ENCODE measurements around the gene ANK3. TPM values are rescaled to one million over a fixed set of nuclear protein-coding genes. Genes with fewer than 3 reads are reported as not detected.
"Not testable (repeated sequence)": the region's sequence is repeated elsewhere in the genome, so short reads cannot be mapped to it uniquely, and the experiment has no call there.

Gene ANK3
- total RNA-seq, 1 donor from 2014 or later, result 79.4 TPM

DNA sequence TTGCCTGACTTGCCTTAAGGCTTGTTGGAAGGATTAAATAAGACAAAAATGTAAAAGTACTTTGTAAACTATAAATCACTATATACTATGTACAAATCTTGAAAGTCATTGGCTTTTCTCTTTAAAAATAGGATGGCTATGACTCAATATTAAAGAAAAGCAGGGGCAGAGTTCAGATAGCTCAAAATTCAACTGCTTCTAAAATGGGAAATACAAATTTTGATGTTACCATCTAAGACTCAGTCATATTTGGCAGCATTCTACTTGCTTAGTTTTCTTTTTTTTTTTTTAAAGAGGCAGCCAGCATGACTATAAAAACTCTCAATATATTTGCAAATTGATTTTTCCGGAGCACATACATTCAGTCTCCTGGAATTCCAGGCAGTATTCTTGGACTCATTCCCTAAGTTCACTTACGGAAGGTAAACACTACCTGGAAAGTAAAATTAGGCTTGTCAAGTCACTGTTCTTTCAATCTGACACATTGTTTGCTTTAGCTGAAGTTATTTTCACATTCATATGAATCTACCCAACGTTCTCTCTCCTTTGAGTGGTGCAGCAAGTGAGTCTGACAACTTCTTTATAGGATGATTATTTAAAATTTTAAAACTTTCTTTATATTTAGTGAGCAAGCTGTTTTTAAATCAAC, 349.5 kb downstream of the ANK3 start:
- peak; percentile 45 for DNase-seq (ENCODE audit: low spot score)

DNA sequence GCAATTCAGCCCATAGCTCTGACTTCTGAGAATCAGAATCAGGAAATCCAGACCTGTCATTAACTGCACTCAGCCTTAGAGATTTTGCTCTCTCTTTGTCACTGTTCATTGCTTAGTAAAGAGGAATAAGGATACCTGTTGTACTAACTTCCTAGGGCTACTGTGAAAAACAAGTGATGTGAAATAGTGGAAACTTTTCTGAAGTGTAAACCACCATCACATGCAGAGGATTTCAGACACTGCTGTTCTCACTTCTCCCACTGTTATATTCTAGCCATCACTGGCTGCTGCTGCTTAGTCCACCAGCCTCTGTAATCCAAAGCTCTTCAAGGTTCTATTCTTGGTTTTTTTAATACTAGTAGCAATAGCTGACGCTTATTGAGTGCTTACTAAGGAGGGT, 353.7 kb downstream of the ANK3 start:
- DNase-seq (ENCODE audit: low spot score), result no peak

DNA sequence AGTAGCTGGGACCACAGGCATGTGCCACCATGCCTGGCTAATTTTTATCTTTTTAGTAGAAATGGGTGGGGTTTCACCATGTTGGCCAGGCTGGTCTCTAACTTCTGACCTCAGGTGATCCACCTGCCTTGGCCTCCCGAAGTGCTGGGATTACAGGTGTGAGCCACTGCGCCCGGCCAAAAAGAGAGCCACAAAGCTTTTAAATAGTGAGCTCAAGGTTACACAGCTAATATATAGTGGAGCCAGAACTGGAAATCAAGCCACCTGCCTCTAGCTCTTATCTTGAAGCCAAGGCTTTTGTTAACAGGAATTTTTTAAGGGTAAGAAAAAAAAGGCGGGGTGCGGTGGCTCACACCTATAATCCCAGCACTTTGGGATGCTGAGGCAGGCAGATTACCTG, 354.3 kb downstream of the ANK3 start:
- DNase-seq (ENCODE audit: low spot score), result not testable (repeated sequence)

DNA sequence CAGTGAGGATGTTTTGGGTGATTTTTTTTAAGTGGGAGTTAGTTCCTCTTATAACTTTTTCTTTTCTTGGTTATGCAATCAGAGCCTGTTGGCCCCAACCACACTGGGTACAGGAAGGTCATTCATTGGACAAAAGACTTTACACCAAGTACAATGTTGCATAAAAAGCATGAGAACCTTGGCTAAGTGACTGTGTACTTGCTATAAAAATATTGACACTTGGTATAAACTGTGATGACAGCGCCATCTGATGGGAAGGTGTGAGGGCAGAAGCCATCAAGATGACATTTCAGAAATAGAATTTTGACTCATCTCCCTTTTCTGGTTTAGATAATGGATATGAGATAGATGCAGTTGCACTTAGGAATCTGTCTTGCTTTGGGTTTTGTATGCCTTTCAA, 357.0 kb downstream of the ANK3 start:
- peak; percentile 62 for DNase-seq (ENCODE audit: low spot score)

DNA sequence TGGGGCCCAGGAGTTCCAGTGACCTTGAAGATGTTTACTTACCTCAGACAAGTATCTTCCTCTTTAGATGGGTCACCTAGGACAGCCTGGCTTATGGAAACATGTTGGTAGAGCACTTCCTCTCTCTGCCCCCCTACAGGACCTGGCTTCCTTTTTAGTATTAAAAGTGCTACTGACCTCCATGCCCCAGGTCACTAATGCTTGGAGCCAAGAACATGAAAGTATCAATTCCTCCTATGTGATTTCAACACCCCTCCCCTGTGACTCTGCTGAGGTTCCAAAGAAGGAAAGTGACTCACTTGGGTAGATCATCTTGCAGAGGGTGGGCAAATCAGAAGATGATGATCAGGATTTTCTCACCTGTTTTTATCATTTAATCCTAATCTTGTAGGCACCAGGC, 358.0 kb downstream of the ANK3 start:
- no peak for DNase-seq (ENCODE audit: low spot score)

DNA sequence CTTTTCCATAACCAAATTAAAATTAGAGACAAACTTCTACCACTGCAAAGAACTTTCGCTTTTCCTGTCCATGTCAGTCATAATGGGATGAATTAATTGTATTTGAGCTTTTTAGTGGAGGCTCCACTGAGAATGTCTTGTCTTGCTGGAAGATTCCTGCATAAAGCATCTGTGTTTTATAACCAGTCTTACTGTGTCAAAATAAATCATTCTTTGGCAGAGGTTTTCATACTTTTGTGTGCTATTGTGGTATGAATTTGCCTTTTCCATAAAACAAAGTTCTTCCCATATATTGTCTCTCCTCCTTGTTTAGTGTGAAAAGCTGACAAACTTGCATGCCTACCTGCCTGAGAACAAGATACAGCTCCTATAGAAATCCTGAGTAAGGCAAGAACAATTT, 358.5 kb downstream of the ANK3 start:
- peak; percentile 61 for DNase-seq (ENCODE audit: low spot score)

DNA sequence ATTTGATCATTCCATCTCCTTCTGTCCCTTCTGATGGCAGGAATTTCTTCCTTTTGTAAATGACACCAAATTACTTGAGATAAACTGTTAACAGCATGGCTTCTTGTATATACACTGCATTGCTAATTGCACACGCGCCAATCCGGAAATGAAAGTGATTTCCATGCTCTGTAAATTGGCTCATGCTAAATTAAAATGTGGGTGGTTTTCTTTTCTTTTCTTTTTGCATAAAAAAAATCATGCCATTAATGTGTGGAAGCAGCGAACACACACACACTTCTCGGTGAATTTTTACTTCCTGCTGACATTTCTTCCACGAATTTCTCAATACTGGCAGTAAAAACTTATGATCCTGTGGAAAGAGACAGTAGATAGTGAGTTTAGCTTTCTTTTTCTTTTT, 360.2 kb downstream of the ANK3 start:
- no peak for DNase-seq (ENCODE audit: low spot score)

DNA sequence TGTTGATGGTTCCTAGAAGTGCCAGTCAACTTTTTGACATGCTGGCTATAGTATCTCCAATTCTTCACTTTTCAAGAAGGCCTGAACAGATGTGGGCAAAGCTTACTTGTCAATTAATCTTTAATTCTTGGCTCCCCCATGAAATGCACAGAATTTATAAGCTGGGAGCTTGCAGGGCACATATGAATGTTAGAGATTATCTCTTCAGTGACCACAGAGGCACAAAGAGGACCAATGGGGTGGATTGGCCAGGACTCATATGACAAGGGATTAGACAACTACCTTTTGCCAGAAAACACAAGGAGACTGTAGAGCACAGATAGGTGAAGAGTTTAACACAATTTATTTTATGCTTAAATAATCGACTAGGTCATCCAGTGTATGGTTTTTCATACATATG, 361.6 kb downstream of the ANK3 start:
- no peak for DNase-seq (ENCODE audit: low spot score)

DNA sequence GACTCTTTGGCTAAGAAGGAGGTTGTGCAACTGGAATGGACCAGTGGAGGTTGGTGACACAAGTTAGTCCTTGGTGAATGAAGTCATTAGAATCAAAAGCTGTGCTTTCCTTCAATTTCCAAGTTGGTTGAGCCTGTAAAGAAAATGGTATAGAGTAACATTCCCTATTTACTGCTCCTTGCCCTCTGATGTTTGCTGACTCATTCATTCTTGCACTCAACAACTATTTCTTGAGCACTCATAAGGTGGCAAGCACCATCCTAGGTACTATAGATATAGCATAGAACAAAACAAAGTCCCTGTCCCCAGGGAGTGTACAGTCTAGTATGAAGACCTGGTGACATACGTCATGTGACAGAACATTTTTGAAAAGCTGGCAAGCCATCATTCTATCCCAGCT, 364.4 kb downstream of the ANK3 start:
- DNase-seq (ENCODE audit: low spot score), result no peak

DNA sequence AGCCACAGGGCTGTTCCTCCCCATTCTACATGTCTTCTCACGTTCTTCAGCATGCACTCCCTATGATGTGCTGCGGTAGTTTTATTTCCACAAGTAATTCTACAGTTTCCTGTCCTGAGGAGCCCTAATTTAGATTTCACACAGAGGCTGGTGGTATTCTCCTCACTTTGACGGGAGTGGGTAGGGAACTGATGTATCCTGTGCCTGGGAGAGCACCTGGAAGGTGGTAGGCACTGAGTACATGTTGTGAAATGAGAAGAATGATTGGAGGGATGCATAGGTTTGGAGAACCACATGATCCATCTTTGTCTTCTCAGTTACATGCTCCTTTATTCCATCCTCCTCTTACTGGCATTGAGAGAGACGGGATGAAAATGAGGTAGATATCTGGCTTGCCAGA, 365.2 kb downstream of the ANK3 start:
- DNase-seq (ENCODE audit: low spot score), result no peak

DNA sequence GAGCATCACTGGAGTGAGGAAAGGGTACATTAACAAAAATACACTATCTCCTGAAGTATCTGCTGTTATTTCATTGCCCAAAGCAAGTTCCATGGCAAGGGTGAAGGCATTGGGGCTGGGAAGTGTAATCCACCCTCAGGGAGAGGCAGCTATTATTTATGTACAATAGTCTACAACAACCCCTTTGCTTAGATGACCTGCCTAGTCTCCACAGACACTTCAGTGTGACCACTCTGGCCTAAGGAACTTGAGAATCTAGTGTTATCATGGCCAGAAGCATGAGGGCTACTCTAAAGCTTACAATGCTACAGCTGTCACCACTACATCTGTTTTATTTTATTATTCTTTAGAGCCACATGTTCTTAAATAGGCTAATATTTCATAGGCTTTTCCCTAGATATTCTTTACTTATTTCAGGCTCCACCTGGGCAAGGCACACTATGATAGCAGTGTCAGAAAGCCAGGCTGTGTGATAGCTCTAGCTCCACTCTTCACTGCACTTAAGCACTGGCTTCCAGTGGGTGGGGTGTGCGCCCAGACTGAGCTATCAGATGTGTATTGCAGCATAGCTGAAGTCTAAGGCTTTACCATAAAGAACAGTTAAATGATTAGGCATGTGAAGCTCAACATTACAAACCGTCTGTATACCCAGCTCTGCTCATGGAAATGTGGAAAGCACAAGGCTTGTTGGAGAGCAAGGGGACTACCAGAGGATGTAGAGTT, 366.4 kb downstream of the ANK3 start:
- DNase-seq (ENCODE audit: low spot score), result peak; percentile 91

DNA sequence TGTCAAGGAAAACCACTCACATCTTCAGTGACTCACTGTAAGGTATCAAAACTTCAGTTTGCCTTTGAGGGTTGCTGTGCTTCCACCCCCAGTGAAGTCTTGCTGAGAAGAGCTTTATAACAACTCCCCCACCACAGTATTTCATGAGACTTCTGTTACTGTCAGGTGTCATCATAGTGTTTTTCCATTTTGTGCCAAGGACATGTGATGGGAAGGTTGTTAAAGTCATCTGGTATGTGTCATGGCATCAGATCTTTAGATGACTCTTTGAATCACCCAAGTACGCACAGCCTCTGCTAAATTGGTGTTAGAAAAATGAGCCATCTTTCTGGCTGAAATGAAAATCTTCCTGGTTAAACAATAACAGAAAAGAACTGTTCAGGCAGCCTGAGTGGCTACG, 368.3 kb downstream of the ANK3 start:
- no peak for DNase-seq (ENCODE audit: low spot score)

DNA sequence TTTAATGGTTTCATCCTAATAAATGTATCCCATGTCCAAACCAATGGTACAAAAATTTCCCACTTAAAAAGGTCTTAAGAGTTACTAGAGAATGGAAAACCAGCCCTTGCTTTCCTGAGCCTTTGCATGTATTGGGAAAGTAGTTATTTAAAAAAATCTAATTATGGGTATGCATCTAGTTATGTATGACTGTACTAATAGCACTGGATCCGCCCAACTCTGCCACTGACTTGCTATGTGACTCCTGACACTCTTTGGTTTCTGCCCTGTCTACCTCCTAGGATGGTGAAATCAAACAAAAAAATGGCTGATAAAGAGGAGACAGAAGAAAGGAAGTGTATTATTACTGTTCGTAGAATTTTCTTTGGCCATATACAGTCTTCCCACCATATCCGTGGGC, 372.9 kb downstream of the ANK3 start:
- DNase-seq (ENCODE audit: low spot score), result no peak

DNA sequence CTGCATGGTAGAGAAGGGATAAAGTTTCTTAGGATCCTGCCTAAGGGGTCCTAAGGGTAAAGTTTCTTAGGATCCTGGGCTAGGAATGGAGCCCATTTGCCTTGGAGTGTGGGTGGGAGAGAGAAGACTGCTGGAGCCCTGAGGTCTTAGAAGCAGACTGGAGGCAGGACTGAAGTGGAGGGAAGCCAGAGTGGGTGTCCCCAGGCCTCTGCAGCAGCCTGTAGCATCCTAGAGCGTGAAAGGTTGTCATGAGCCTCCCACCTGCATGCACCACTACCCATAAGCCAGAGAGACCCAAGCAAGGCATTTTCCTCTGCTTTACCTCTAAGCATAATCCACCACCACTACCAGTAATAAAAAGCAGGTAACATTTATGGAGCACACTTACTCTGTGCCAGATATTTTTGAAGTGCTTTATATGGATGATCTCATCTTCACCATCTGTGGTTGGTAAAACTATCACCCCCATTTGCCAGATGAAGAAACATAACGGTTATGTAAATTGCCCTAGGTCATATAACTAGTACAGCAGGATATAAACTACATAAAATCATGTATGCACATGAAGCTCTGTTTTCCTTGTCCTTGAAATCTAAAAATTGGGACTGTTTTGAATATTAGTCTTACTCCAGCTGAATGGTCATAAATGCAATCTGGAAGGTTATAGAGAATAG, 379.8 kb downstream of the ANK3 start:
- DNase-seq (ENCODE audit: low spot score), result no peak

DNA sequence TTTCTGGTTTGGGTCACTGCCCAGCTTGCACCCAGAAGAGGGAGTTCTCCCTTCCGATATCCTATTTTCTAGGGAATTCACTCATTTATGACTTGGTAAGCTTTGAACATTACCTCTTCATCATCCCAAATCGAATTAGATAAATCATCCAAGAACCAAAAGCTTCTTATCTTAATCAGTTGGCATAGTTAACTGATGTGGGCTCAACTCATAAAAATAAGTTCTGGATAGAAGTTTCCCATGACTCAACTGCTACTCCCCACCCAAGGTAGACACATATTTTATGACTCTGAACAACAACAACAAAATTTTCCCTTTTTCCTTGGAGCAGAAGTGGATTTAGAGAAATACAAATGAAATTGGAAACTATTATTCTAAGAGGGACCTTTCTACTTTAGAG, 380.4 kb downstream of the ANK3 start:
- DNase-seq (ENCODE audit: low spot score), result peak; percentile 14

DNA sequence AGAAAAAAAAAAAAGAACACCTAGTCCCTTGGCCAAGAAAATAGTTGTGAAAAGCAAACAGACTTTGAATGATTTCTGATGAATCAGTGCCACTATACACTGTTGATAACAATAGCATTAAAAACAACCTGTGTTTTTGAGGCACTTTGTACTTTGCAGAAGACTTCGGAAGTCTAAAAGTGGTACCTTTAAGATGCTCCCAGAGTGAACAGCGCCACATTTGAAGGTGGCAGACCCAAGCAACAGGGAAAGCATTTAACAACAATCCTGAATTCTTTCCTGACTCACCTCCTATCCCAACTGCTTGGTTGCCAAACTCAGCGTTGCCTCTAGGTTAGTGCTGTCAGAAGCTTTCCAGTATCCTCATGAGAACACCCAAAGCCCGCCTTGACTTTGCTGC, 380.9 kb downstream of the ANK3 start:
- DNase-seq (ENCODE audit: low spot score), result no peak

DNA sequence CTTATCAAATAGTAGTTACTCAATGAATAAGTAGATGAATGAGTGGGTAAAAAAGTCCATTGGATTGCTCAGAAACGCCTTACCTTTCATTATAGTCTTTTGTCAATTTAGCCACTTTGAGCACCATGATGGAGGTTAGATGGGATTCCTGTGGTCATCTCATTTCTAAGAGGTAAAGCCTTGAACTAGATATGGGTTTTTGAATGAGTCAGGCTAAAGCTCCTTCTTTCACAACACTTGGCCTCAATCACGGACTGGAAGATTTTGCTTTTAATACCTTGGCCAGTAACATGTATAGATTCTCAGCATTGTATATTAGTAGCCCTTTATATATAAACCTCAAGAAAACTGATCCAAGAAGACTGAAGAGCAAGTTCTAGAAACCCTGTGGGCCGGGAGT, 383.6 kb downstream of the ANK3 start:
- DNase-seq (ENCODE audit: low spot score), result peak; percentile 51

DNA sequence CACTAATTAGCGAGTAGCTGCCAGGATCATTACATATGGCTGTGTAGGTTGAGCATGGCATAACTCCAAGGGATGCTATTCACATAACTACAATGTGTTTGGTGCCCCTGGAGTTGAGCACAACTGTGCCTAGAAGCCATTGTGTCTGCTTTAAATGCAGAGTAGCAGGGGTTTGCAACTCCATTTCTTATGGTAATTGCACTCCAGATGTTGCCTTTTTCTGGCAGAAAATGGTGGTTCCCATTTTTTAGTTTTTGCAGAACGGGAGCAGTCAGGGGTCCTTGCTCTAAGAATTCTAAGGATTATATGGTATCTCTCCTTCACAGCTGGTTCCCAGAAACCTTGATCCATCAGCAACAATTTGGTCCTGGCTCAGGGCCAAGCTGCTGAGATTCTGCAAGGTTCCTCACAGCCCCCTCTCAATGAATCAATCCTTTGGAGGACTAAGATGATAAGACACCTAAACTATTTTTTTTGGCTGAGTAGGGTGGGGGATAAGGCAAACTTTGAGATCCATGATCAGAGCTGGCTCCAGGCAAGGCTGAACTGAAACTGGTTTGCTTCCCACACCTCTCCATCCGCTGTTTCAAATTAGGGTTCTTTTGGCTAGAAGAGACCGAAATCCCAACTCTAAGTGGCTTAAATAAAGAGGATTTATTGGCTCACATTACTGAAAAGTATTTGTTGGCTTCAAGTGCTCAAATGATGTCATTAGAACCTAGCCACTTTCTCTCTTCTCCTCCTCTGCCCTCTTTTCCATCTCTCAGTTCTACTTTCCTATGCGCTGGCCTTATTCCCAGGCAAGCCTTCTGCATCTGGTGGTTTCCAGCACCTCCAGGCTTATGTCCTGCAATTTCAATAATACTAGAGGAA, 385.8 kb downstream of the ANK3 start:
- DNase-seq (ENCODE audit: low spot score), result peak; percentile 13

DNA sequence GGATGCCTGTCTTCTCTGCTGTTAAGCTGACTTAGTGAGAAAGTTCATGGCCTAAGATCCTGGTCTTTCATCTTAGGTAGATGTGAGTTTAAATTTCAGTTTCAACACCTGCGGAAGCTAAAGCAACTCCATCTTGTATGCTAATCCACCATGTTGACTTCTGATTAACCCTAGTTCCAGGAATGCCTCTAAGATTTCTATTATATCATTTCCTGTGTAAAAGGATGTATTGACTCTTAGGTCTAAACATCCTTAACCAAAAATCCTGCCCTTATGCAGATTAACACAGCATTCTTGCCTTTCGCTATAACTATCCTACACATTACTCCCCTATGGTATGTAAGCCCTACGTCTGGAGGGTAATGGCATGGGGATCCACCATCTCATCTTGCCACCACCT, 388.9 kb downstream of the ANK3 start:
- no peak for DNase-seq (ENCODE audit: low spot score)

DNA sequence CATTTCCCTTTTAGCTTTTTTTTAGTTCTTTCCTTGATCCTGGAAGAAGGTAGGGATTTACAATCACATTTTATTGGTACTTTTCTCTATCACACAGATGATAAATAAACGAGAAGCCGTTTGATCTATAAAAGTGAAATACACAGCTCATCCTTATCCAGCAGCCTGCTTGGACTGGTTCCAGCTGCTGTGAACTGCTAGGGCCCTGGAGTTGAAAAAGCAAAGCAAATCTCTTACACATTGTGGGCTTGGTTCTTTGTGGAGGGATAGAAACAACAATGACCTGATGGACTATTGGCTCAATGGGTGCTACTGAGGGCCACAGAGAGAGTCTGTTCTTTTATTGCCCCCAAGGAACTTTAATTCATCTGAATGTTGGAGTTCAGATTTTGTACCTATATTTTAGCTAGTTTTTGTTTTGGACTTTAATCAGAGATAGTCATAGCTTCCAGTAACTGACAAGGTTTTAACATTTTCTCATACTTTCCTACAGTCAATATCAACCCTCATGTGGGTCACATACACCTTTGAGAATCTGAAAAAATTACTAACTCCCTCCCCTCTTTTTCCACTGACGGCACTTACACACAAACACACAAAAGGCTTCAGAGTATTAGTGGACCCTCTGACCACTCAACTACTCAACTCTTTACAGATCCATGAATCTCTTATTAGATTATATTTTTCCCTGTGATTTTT, 391.7 kb downstream of the ANK3 start:
- peak; percentile 56 for DNase-seq (ENCODE audit: low spot score)

DNA sequence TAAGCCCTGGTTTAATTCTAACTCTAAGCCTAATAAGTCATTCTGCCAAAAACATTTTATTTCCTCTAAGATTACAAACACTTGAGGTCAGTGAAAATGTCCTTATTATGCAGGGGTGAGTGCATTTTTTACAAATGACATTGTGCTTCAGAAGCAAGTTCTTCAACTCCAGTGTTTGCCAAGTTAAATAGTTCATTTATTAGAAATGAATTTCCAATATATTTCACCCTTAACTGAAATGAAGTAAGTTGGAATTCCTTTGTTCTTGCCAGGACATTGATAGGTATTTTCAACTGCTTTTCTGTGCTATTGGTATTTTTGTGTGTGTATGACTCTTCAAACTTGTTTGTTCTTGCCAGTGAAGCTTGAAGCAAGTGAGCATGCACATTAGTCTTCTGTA, 393.8 kb downstream of the ANK3 start:
- no peak for DNase-seq (ENCODE audit: low spot score)
